ENCODE data around the gene SC5D. TPM values are rescaled to one million over a fixed set of nuclear protein-coding genes. Genes with fewer than 3 reads are reported as not detected.

Gene SC5D, protein sequence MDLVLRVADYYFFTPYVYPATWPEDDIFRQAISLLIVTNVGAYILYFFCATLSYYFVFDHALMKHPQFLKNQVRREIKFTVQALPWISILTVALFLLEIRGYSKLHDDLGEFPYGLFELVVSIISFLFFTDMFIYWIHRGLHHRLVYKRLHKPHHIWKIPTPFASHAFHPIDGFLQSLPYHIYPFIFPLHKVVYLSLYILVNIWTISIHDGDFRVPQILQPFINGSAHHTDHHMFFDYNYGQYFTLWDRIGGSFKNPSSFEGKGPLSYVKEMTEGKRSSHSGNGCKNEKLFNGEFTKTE
- 10 to 100 TPM; 12.9 to 31.5 (median 20.3) TPM for total RNA-seq

DNA sequence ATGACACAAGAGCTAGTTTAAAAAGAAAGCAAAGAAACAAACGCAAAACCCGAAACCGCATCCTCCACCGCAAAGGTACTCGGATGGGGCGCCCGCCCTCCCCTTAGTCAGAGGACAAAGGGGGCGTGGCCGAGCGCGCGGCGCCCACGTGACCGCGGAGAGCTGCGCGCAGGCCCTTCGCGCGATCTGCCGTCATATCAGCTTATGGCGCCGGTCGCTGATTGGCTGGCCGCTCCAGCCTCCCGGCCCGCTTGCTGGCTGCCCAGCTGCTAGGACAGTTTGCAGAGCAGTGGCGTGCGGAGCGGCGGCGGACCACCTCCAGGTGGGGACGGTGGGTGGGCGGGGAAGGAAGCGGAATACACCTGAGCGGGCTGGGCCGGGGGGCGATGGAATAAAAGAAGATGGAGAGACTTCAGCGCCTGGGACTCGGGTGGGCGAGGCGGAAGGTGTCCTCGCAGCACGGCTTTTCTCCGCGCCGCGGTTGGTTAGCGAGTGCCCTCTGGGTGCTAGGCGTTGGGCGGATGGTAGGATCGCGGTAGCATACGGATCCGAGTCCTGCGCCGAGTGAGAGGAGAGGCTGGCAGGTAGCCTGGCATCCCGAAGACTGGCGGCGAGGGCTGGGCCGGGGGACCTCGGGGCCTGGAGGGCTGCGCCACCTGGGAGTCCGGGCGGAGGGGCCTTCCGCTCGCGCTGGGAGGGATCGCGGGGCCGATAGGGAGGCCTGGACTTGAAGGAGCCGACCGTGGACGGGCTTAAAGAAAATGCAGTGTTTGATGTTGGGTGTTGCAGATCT is at the start of gene SC5D:
Gene SC5D, plus strand, starts transcription at position 277 of the 793 bp plus-strand sequence. CDS start 10,605 bp downstream, outside the sequence.
- H3K27ac ChIP-seq = peak within 1 kb of the TSS; percentile 90 to 96 (median 94)
- DNase-seq = peak; percentile 96

GRCh38 chr11:121244884-121245283 is 47.7 kb upstream of the SC5D start:
- WGBS, 2 donors (ENCODE audit: low coverage in 1 of 2) = 64 to 81% methylated on average over 4 to 10 of the region's 10 CpGs
- in situ Hi-C loops (cut with MboI; ENCODE audit: low pct_ligation_motif_present in 1 of 4, low pct_unique_long_range_greater_than_20kb in 1 of 4, low sequenced_read_pairs in 3 of 4) = loop anchor here in 1 of 4 donors (10.0 kb wide), 1 partner anchor 350 kb away; no protein-coding TSS in a partner anchor

More for the DNA sequence above, at the start of gene SC5D:
- TF ChIP-seq POLR2A (IDR thresholded peaks at IDR 0.05) (peak; percentile 91), POLR2AphosphoS5 (IDR thresholded peaks at IDR 0.05) (peak; percentile 95 to 99 (median 96)), EP300 (IDR thresholded peaks at IDR 0.05; ENCODE audit: low read depth) (no peak)
- H3K4me1 ChIP-seq = peaks cover 0 to 22% (median 14%) of the 10 kb centered on the region in 4 donors
- no peaks in the 10 kb centered on the region for H3K9me3 ChIP-seq
- intact Hi-C loops (cut with DNase I; ENCODE audit: low total_unique reads) (no loop called here), in situ Hi-C loops (cut with MboI; ENCODE audit: low pct_ligation_motif_present in 1 of 4, low pct_unique_long_range_greater_than_20kb in 1 of 4, low sequenced_read_pairs in 3 of 4) (no loop called here)
- H3K27me3 ChIP-seq = no peaks in the 10 kb centered on the region
- 1 to 6% methylated on average over 3 to 58 of the region's 75 CpGs for WGBS, 2 donors (ENCODE audit: low coverage in 1 of 2)
- H3K36me3 ChIP-seq = no peaks in the 10 kb centered on the region
- H3K4me3 ChIP-seq = peak within 1 kb of the TSS; percentile 63 to 83 (median 82)

GRCh38 chr11:121246021-121246768 is 46.4 kb upstream of the SC5D start:
- Histone ChIP-seq H3K27ac (no peak overlapping the region), H3K36me3 (no peaks in the 10 kb centered on the region), H3K9me3 (no peaks in the 10 kb centered on the region), H3K4me3 (no peak overlapping the region), H3K27me3 (peaks cover 4% of the 10 kb centered on the region), H3K4me1 (peaks cover 0 to 4% (median 2%) of the 10 kb centered on the region in 4 donors)
- TF ChIP-seq POLR2AphosphoS5 (IDR thresholded peaks at IDR 0.05) (no peak), POLR2A (IDR thresholded peaks at IDR 0.05) (no peak), EP300 (IDR thresholded peaks at IDR 0.05; ENCODE audit: low read depth) (no peak)
- TF ChIP-seq, protein P1, sequence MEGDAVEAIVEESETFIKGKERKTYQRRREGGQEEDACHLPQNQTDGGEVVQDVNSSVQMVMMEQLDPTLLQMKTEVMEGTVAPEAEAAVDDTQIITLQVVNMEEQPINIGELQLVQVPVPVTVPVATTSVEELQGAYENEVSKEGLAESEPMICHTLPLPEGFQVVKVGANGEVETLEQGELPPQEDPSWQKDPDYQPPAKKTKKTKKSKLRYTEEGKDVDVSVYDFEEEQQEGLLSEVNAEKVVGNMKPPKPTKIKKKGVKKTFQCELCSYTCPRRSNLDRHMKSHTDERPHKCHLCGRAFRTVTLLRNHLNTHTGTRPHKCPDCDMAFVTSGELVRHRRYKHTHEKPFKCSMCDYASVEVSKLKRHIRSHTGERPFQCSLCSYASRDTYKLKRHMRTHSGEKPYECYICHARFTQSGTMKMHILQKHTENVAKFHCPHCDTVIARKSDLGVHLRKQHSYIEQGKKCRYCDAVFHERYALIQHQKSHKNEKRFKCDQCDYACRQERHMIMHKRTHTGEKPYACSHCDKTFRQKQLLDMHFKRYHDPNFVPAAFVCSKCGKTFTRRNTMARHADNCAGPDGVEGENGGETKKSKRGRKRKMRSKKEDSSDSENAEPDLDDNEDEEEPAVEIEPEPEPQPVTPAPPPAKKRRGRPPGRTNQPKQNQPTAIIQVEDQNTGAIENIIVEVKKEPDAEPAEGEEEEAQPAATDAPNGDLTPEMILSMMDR (IDR thresholded peaks at IDR 0.05) = no peak
- no peak for DNase-seq
- intact Hi-C loops (cut with DNase I; ENCODE audit: low total_unique reads) (loop anchor here (10.0 kb wide), 1 partner anchor 349 kb away; no protein-coding TSS in a partner anchor), in situ Hi-C loops (cut with MboI; ENCODE audit: low pct_ligation_motif_present in 1 of 4, low pct_unique_long_range_greater_than_20kb in 1 of 4, low sequenced_read_pairs in 3 of 4) (loop anchor here in 1 of 4 donors (10.0 kb wide), 1 partner anchor 349 kb away; no protein-coding TSS in a partner anchor)
- 85% methylated on average over 23 of the region's 23 CpGs; no CpG with 5 or more reads in 1 of the 2 donors for WGBS, 2 donors (ENCODE audit: low coverage in 1 of 2)

More at GRCh38 chr11:121244884-121245283, 47.7 kb upstream of the SC5D start:
- no peaks in the 10 kb centered on the region for H3K9me3 ChIP-seq
- no peaks in the 10 kb centered on the region for H3K36me3 ChIP-seq
- intact Hi-C loops (cut with DNase I; ENCODE audit: low total_unique reads) = loop anchor here (10.0 kb wide), 1 partner anchor 350 kb away; no protein-coding TSS in a partner anchor
- H3K4me1 ChIP-seq = peaks cover 0 to 4% (median 2%) of the 10 kb centered on the region in 4 donors
- no peak overlapping the region for H3K27ac ChIP-seq
- peaks cover 4% of the 10 kb centered on the region for H3K27me3 ChIP-seq
- no peak for DNase-seq
- H3K4me3 ChIP-seq = no peak overlapping the region
- TF ChIP-seq POLR2AphosphoS5 (IDR thresholded peaks at IDR 0.05) (no peak), EP300 (IDR thresholded peaks at IDR 0.05; ENCODE audit: low read depth) (no peak), POLR2A (IDR thresholded peaks at IDR 0.05) (no peak)
- TF ChIP-seq, protein P1 (IDR thresholded peaks at IDR 0.05) = no peak

DNA sequence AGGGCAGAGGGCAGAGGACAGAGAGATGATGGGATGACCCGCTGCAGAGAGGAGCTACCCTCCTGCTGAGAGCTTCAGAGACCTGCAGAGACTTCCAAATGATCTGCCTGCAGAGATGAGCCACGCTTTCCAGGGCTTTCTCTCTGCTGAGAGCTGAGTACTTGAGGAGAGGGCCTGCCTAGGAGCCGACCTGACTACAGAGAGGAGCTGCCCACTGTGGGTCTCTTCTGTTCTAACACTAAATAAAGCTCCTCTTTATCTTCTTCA is 45.9 kb upstream of the SC5D start:
- in situ Hi-C loops (cut with MboI; ENCODE audit: low pct_ligation_motif_present in 1 of 4, low pct_unique_long_range_greater_than_20kb in 1 of 4, low sequenced_read_pairs in 3 of 4) = loop anchor here in 1 of 4 donors (10.0 kb wide), 1 partner anchor 348 kb away; no protein-coding TSS in a partner anchor
- Histone ChIP-seq H3K4me1 (peaks cover 0 to 4% (median 2%) of the 10 kb centered on the region in 4 donors), H3K4me3 (no peak overlapping the region), H3K9me3 (no peaks in the 10 kb centered on the region), H3K27ac (no peak overlapping the region), H3K36me3 (no peaks in the 10 kb centered on the region), H3K27me3 (peaks cover 1% of the 10 kb centered on the region)
- TF ChIP-seq POLR2AphosphoS5 (IDR thresholded peaks at IDR 0.05) = no peak
- no peak for TF ChIP-seq POLR2A (IDR thresholded peaks at IDR 0.05)
- TF ChIP-seq, protein P1 (IDR thresholded peaks at IDR 0.05) = no peak
- no peak for TF ChIP-seq EP300 (IDR thresholded peaks at IDR 0.05; ENCODE audit: low read depth)
- no peak for DNase-seq
- WGBS, 2 donors (ENCODE audit: low coverage in 1 of 2) = 88% methylated on average over 3 of the region's 3 CpGs; no CpG with 5 or more reads in 1 of the 2 donors
- intact Hi-C loops (cut with DNase I; ENCODE audit: low total_unique reads) = loop anchor here (10.0 kb wide), 1 partner anchor 348 kb away; no protein-coding TSS in a partner anchor

Data from transverse colon (tissue), 4 donors.